ENCODE data around the gene MLKL.
A peak's percentile ranks its signal among the peaks of the same experiment; 100 is the strongest.

Gene MLKL

DNA sequence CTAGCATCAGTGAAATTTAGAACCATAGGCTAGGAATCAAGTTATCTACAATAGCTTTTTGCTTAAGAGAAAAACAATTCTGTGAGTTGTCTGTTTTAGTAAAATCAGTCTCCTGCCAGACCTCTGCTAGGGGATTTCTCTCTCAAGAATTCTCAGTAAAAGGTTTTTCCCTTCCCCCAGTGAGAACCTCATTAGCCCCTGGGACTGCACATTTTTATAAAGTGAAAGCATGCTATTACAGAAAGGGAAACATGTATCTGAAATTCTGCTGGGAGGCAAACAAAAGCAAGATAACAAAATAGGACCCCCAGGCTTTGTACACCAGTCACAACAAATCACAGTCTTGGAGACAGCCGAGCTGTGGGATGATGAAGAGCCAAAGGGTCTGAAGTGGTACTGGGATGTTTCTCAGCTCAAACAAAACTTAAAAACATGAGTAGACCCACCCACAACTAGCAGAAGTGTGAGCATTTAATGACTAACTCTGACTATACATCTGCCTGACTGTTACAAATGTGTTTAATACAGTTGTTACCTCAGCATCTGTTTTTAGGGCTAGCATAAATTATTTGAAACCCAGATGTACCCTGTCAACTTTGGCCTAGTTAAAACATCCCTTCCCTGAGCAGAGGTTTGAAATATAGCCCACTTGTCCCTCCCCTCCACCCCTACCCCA, 73.8 kb downstream of the MLKL start:
- TF ChIP-seq, protein P1, sequence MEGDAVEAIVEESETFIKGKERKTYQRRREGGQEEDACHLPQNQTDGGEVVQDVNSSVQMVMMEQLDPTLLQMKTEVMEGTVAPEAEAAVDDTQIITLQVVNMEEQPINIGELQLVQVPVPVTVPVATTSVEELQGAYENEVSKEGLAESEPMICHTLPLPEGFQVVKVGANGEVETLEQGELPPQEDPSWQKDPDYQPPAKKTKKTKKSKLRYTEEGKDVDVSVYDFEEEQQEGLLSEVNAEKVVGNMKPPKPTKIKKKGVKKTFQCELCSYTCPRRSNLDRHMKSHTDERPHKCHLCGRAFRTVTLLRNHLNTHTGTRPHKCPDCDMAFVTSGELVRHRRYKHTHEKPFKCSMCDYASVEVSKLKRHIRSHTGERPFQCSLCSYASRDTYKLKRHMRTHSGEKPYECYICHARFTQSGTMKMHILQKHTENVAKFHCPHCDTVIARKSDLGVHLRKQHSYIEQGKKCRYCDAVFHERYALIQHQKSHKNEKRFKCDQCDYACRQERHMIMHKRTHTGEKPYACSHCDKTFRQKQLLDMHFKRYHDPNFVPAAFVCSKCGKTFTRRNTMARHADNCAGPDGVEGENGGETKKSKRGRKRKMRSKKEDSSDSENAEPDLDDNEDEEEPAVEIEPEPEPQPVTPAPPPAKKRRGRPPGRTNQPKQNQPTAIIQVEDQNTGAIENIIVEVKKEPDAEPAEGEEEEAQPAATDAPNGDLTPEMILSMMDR (IDR thresholded peaks at IDR 0.05; ENCODE audit: control insufficient read depth, insufficient read depth, low read depth, low read length, missing control alignments) = no peak
- H3K4me3 ChIP-seq (ENCODE audit: control insufficient read depth, low read depth, low read length) = no peak overlapping the region
- no peak for DNase-seq (ENCODE audit: low read depth)

DNA sequence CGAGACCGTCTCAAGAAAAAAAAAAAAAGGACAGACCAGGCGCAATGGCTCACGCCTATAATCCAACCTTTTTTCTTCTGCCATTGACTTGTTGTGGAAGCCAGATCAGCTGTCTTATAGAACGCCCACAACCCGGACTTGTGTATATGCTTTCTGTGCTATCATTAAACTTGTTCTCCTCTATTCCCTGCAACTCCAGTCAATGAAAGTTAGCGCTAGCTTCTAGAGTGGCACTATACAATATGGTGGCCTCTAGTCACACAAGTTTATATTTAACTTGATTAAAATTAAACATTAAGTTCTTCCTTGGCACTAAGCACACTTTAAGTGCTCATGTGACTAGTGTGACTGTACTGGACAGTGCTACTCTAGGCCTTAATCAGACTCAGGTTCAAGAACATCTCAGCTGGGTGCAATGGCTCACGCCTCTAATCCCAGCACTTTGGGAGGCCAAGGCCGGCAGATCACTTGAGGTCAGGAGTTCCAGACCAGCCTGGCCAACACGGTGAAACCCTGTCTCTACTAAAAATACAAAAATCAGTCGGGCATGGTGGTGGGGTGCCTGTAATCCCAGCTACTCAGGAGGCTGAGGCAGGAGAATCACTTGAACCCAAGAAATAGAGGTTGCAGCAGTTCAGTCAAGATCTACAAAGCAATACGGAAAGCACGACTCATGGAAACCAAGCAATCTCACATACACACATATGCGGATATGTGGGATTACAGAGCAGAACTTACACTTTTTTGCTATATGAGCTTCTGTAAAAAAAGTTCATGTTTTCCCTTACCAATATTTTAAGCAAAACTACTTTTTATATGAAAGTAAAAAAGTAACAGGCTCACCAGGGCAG, 74.9 kb downstream of the MLKL start:
- no peak overlapping the region for H3K4me3 ChIP-seq (ENCODE audit: control insufficient read depth, low read depth, low read length)
- TF ChIP-seq, protein P1 (IDR thresholded peaks at IDR 0.05; ENCODE audit: control insufficient read depth, insufficient read depth, low read depth, low read length, missing control alignments) = no peak
- no peak for DNase-seq (ENCODE audit: low read depth)

DNA sequence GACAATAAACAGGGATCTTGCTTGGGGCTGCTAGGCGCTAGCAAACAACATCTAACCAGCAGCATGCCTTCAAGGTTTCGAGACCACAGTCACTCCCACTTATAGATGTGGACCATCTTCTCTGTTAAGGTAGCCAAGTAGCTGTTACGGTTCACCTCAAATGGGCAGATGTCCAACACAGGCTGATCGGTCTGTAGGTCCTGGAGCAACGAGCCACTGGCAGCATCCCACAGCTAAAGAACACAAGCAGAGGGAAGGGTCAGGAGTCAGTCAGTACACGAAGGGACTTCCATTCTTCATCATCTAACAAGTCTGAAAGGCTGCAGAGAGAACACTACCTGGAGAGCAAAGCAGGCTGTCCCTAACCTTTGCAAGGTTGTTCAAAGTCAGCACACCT, 76.8 kb downstream of the MLKL start:
- TF ChIP-seq, protein P1 (IDR thresholded peaks at IDR 0.05; ENCODE audit: control insufficient read depth, insufficient read depth, low read depth, low read length, missing control alignments) = no peak
- DNase-seq (ENCODE audit: low read depth) = no peak
- no peak overlapping the region for H3K4me3 ChIP-seq (ENCODE audit: control insufficient read depth, low read depth, low read length)

DNA sequence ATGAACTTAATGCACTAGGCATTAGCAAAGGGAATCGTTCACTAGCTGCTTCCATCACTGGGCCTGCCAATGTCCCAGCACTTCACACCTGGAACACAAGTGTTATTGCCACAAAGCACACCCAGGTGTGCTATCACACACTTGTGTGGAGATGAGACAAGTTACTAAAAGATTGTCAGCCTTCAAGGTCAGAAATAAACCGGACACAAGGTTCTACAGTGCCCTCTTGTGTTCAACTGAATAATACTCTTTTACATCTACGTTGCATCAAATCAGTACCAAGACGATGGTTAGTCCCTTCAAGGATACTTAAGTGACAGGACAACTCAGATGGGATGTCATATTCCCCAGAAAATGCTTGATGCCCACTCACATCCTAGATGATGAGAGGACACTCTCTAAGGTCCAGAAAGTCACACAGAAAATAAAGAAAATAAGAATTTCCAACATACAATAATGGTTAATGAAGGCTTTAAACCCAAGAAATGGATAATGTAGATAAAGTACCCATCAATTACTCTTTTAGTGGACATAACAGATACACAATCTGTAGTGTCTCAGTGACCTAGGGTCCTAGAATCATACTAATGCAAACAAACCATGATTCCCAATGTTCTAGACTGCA, 77.3 kb downstream of the MLKL start:
- TF ChIP-seq, protein P1 (IDR thresholded peaks at IDR 0.05; ENCODE audit: control insufficient read depth, insufficient read depth, low read depth, low read length, missing control alignments) = peak; percentile 57
- no peak overlapping the region for H3K4me3 ChIP-seq (ENCODE audit: control insufficient read depth, low read depth, low read length)
- DNase-seq (ENCODE audit: low read depth) = no peak

DNA sequence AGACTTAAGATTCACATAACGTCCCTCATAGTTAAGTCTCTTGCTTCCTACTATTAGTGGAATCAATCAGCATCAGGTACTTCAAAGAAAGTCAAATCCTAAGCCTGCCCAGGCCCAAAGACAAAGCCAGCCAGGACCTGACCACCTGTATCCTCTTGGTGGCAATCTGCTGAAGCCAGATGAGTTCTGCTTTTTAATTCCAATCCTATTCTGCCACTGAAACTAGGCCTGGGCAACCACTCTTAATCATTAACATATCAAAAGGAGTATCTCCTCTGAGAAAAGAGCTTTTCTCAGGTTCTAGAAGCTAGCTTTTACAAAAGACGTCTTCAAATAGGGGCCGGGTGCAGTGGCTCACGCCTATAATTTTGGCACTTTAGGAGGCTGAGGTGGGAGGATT, 78.7 kb downstream of the MLKL start:
- H3K4me3 ChIP-seq (ENCODE audit: control insufficient read depth, low read depth, low read length) = no peak overlapping the region
- DNase-seq (ENCODE audit: low read depth) = no peak
- TF ChIP-seq, protein P1 (IDR thresholded peaks at IDR 0.05; ENCODE audit: control insufficient read depth, insufficient read depth, low read depth, low read length, missing control alignments) = no peak

Data from AG09309 (cell line).